ENCODE data around the gene LRSAM1. TPM values are rescaled to one million over a fixed set of nuclear protein-coding genes. Genes with fewer than 3 reads are reported as not detected.
A peak's percentile ranks its signal among the peaks of the same experiment; 100 is the strongest.

The LRSAM1 gene
- total RNA-seq, 3 donors from 2014 or later = 11.7 to 21.3 (median 17.9) TPM

GRCh38 chr9:127452691-127453090 lies 1.4 kb downstream of the LRSAM1 start:
- Histone ChIP-seq H3K4me3 (peak overlapping the region in 2 of 3 donors; percentile 81 to 90), H3K9me3 (no peaks in the 10 kb centered on the region), H3K27ac (peak overlapping the region; percentile 96 to 97), H3K36me3 (no peaks in the 10 kb centered on the region), H3K4me1 (peaks cover 0 to 5% of the 10 kb centered on the region in 2 donors), H3K27me3 (no peaks in the 10 kb centered on the region)
- intact Hi-C loops (cut with DNase I; ENCODE audit: low total_unique reads) = loop anchor here (10.0 kb wide), 1 partner anchor 58 kb away; the partner anchor contains the start of gene SLC2A8
- DNase-seq (ENCODE audit: low spot score in 2 of 2) = peak; percentile 44 to 61
- no peak for TF ChIP-seq POLR2AphosphoS5 (IDR thresholded peaks at IDR 0.05)
- TF ChIP-seq POLR2A (IDR thresholded peaks at IDR 0.05) = no peak

DNA sequence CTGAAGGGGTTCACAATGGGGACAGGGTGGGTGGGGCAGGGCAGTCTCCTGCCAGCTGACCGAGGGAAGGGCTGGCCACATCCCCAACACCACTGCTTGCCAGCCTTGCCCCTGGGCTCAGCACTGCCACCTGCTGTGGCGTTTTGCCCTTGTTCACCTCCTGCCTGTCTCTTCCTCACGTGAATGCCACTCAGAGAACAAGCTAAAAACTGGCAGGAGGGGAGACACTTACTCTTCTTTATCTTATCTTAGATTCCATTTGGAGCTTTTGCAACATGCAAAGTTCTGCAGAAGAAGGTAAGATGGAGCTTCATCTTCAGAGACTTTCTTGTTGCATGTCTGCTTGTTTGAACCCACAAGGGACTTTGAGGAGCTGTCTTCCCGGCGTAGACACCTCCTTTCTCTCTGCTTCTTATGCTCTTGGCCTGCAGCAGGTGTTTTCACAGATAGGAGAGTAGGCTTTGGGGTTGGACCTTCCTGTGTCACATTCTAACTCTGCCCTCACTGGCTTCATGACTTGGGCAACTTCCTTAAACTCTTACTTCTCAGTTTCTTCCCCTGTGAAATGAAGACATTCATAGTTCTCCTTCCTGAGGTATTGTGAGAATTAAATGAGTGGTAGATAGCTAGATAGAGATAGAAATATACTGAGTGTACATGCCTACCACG lies 4.1 kb downstream of the LRSAM1 start:
- Histone ChIP-seq H3K9me3 (no peaks in the 10 kb centered on the region), H3K27ac (no peak overlapping the region), H3K4me3 (no peak overlapping the region), H3K36me3 (no peaks in the 10 kb centered on the region), H3K4me1 (peaks cover 0 to 5% of the 10 kb centered on the region in 2 donors), H3K27me3 (no peaks in the 10 kb centered on the region)
- TF ChIP-seq, protein P1, sequence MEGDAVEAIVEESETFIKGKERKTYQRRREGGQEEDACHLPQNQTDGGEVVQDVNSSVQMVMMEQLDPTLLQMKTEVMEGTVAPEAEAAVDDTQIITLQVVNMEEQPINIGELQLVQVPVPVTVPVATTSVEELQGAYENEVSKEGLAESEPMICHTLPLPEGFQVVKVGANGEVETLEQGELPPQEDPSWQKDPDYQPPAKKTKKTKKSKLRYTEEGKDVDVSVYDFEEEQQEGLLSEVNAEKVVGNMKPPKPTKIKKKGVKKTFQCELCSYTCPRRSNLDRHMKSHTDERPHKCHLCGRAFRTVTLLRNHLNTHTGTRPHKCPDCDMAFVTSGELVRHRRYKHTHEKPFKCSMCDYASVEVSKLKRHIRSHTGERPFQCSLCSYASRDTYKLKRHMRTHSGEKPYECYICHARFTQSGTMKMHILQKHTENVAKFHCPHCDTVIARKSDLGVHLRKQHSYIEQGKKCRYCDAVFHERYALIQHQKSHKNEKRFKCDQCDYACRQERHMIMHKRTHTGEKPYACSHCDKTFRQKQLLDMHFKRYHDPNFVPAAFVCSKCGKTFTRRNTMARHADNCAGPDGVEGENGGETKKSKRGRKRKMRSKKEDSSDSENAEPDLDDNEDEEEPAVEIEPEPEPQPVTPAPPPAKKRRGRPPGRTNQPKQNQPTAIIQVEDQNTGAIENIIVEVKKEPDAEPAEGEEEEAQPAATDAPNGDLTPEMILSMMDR (IDR thresholded peaks at IDR 0.05) = no peak
- TF ChIP-seq POLR2A (IDR thresholded peaks at IDR 0.05) = no peak
- TF ChIP-seq POLR2AphosphoS5 (IDR thresholded peaks at IDR 0.05) = no peak
- DNase-seq (ENCODE audit: low spot score in 2 of 2) = no peak
- intact Hi-C loops (cut with DNase I; ENCODE audit: low total_unique reads) = loop anchor here (5.0 to 10.0 kb wide), 2 partner anchors 61 to 838 kb away; partner anchors contain the start of gene SLC2A8

- H3K4me1 ChIP-seq = peaks cover 0 to 5% of the 10 kb centered on the region in 2 donors
- peaks cover 7% of the 10 kb centered on the region for H3K36me3 ChIP-seq
- H3K9me3 ChIP-seq = no peaks in the 10 kb centered on the region
- no peak for TF ChIP-seq POLR2A (IDR thresholded peaks at IDR 0.05)
- TF ChIP-seq POLR2AphosphoS5 (IDR thresholded peaks at IDR 0.05) = no peak
- TF ChIP-seq, protein P1 (IDR thresholded peaks at IDR 0.05) = no peak
- no peak overlapping the region for H3K4me3 ChIP-seq
- no peak overlapping the region for H3K27ac ChIP-seq
- intact Hi-C loops (cut with DNase I; ENCODE audit: low total_unique reads) = loop anchor here (5.0 to 10.0 kb wide), 2 partner anchors 63 to 840 kb away; partner anchors contain the start of gene SLC2A8
- DNase-seq (ENCODE audit: low spot score in 2 of 2) = no peak
- no peaks in the 10 kb centered on the region for H3K27me3 ChIP-seq
These were observed 6.0 kb downstream of the LRSAM1 start for GRCh38 chr9:127457191-127457878.

GRCh38 chr9:127458921-127459320 lies 7.6 kb downstream of the LRSAM1 start:
- Histone ChIP-seq H3K4me1 (no peaks in the 10 kb centered on the region), H3K4me3 (no peak overlapping the region), H3K36me3 (peaks cover 7% of the 10 kb centered on the region), H3K27ac (no peak overlapping the region), H3K9me3 (no peaks in the 10 kb centered on the region), H3K27me3 (no peaks in the 10 kb centered on the region)
- intact Hi-C loops (cut with DNase I; ENCODE audit: low total_unique reads) = loop anchor here (5.0 to 10.0 kb wide), 2 partner anchors 64 to 842 kb away; partner anchors contain the start of gene SLC2A8
- TF ChIP-seq, protein P1 (IDR thresholded peaks at IDR 0.05) = no peak
- no peak for TF ChIP-seq POLR2A (IDR thresholded peaks at IDR 0.05)
- no peak for TF ChIP-seq POLR2AphosphoS5 (IDR thresholded peaks at IDR 0.05)
- DNase-seq (ENCODE audit: low spot score in 2 of 2) = no peak

DNA sequence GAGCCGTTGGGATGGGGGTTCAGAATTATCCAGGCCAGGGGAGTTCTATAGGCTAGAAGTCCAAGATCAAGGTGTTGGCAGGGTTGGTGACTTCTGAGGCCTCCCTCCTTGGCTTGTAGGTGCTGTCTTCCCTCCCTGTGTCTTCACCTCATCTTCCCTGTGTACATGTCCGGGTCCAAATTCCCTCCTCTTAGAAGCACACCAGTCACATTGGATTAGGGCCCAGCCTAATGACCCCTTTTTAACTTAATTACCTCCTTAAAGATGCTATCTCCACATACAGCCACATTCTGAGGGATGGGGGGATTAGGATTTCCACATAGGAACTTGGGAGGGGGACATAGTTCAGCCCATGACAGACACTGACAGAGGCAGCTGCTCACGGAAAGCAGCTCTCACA lies 12.1 kb downstream of the LRSAM1 start:
- Histone ChIP-seq H3K4me1 (no peaks in the 10 kb centered on the region), H3K4me3 (no peak overlapping the region), H3K27me3 (no peaks in the 10 kb centered on the region), H3K36me3 (peaks cover 7% of the 10 kb centered on the region), H3K27ac (no peak overlapping the region), H3K9me3 (no peaks in the 10 kb centered on the region)
- intact Hi-C loops (cut with DNase I; ENCODE audit: low total_unique reads) = no loop called here
- TF ChIP-seq POLR2A (IDR thresholded peaks at IDR 0.05) (no peak), POLR2AphosphoS5 (IDR thresholded peaks at IDR 0.05) (no peak)
- TF ChIP-seq, protein P1 (IDR thresholded peaks at IDR 0.05) = no peak
- no peak for DNase-seq (ENCODE audit: low spot score in 2 of 2)

Data from breast epithelium (tissue), 4 donors.